Fibroblast of mammary gland (primary cell): Measurements from ENCODE around the gene PTGES.

Experiments
- DNase-seq: peaks from one replicate; pipeline ENCODE4 v3.0.0-alpha.2; 2010; ENCODE audit warnings: low read depth
- H3K4me3 ChIP-seq: 2 replicates; pipeline ENCODE4 v1.5.1; 2011; ENCODE audit warnings: low read depth, mild to moderate bottlenecking, low read length, moderate library complexity; ENCODE audit not compliant: control insufficient read depth
- TF ChIP-seq, protein P1 (sequence below): conservative IDR thresholded peaks from 2 replicates; pipeline ENCODE4 v1.5.1; 2011; ENCODE audit warnings: low read depth, low read length, inconsistent platforms; ENCODE audit not compliant: control insufficient read depth, insufficient read depth

PTGES gene

DNA sequence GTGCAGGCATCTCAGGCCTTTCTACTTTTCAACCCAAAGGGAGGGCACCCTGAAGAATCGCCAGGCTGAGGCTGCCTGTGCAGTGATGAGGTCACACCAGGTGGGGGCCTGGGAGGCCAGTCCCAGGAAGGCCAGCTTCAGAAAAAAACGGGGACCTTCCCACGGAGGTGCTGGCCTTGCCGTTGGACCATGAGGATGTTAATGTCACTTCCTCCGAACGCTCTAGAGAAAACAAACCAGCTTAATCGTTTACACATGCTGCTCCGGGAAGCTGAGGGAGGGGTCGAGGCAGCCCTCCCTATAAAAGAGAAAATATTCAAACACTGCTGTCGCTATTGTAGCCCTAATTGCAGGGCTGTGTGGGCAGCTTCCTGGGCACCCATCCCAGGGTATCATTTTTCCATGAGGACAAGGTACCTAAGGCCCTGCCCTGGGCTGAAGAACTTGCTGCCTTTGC, 27.0 kb downstream of the PTGES start:
- TF ChIP-seq, protein P1, sequence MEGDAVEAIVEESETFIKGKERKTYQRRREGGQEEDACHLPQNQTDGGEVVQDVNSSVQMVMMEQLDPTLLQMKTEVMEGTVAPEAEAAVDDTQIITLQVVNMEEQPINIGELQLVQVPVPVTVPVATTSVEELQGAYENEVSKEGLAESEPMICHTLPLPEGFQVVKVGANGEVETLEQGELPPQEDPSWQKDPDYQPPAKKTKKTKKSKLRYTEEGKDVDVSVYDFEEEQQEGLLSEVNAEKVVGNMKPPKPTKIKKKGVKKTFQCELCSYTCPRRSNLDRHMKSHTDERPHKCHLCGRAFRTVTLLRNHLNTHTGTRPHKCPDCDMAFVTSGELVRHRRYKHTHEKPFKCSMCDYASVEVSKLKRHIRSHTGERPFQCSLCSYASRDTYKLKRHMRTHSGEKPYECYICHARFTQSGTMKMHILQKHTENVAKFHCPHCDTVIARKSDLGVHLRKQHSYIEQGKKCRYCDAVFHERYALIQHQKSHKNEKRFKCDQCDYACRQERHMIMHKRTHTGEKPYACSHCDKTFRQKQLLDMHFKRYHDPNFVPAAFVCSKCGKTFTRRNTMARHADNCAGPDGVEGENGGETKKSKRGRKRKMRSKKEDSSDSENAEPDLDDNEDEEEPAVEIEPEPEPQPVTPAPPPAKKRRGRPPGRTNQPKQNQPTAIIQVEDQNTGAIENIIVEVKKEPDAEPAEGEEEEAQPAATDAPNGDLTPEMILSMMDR = no peak
- H3K4me3 ChIP-seq = no peak overlapping the region
- DNase-seq = peak; percentile 37

DNA sequence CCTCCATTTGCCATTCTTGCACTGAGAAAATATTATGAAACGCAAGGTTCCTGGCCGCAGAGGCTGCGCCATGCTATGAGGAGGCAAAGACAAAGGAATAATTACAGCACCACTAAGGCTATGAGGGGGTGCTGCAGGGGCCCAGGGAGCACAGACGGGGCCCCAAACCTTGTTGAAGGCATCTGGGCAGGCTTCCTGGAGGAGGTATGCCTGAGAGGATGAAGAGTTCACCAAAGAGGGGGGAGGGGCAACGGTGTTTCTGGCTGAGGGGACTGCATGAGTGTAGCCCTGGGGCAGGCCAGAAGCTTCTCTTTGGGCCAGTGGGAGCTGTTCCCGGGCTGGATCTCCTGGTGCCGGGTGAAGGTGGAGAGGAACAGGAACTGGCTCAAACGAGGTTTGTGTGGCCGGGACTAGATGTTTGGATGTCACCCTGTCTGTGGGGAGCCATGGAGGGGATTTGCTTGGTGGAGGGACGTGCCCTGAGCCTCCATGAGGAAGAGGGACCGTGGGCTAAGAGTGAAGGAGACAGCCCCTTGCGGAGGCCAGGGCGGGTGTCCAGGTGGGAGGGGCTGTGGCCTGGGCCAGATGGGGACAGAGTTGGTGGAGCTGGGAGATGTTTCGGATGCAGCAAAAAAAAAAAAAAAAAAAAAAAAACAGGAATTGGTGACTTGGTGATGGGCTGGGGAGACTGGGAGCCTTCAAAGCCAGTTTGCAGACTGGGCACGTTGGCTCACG, 28.2 kb downstream of the PTGES start:
- H3K4me3 ChIP-seq = no peak overlapping the region
- DNase-seq = no peak
- TF ChIP-seq, protein P1 = no peak

DNA sequence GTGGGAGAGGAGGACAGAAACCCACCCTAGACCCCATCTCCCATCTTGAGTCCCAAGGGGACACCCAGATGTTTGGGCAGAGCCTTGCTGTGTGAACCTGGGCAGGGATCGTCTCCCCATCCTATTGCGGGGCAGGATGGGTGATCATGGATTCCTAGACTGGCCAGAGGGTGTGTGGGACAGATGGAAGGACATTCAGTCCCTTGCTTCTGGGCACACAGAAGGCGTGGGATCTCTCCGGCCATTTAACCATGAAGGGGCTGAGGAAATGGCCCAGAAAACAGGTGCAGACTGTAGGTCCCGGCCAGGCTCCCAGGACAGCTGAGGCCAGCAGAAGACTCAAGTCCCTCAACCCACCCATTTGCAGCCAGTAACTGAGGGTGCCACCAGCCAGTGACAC, 29.9 kb downstream of the PTGES start:
- DNase-seq = no peak
- no peak overlapping the region for H3K4me3 ChIP-seq
- TF ChIP-seq, protein P1 = no peak

DNA sequence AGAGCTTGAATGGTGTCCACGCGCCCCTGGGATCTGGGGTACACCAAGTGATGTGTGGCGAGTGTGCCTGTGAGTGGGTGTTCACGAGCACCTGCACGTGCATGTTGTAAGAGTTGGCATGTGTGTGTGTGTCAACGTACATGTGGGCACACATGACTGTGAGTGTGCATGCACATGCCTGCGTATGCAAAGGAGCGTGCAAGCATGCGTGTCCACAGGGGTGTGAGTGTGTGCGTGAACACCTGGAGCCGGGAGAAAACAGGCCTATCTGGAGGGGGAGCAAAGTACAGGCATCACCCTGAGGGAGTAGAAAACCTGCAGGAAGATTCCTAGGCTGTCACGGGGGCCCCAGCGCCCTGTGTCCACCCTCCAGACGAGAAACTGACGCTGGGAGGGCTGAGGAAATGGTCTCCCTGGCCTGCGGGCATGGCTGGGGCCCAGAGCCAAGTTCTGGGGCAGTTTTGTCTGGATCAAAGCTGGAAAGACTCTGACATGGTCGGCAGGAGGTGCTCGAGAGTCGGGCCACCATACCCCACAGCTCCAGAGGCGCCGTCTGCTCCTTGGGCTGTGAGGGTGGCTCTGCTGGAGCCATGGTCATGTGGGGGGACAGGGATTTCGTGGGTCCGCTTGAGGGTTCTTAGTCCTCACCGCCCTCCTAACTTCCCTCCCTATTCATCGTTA, 31.8 kb downstream of the PTGES start:
- no peak for DNase-seq
- no peak overlapping the region for H3K4me3 ChIP-seq
- TF ChIP-seq, protein P1 = no peak

DNA sequence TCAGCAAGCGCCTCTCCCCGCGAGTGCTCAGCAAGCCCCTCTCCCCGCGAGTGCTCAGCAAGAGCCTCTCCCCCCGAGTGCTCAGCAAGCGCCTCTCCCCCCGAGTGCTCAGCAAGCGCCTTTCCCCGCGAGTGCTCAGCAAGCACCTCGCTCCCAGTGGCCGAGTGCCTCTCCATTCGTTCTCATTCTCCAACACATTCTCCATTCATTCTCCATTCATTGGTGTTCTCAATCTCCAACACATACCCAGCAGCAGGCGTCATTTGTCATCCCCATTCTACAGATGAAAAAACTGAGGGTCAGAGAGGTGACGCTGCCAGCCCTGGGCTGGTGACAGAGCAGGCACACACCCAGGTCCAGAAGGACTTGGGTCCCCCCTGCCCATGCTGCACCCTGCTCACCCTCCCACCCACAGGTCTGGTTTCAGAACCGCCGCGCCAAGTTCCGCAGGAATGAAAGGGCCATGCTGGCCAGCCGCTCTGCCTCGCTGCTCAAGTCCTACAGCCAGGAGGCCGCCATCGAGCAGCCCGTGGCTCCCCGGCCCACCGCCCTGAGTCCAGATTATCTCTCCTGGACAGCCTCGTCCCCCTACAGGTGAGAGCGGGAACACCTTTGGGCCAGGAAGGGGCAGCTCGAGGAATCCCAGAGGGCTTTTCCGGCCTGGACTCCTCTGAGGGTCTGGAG, 32.5 kb downstream of the PTGES start:
- TF ChIP-seq, protein P1 = peak; percentile 18
- no peak overlapping the region for H3K4me3 ChIP-seq
- no peak for DNase-seq

DNA sequence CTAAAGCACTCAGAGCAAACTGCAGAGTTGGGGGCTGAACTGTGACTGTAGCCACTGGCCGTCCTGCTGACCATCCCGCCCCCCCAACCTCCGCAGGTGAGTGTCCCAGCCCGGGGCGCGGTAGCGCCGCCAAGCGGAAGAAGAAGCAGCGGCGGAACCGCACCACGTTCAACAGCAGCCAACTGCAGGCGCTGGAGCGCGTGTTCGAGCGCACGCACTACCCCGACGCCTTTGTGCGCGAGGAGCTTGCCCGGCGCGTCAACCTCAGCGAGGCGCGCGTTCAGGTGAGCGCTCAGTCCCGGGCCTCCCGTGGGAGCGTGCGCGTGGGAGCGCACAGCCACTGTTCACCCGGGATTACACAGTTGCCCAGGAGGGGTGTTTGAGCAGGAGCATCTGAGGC, 33.7 kb downstream of the PTGES start:
- TF ChIP-seq, protein P1 = no peak
- H3K4me3 ChIP-seq = no peak overlapping the region
- no peak for DNase-seq
